HG03196 (cell line): Measurements from ENCODE around the gene GXYLT2.
A peak's percentile ranks its signal among the peaks of the same experiment; 100 is the strongest.

Experiments used
- ATAC-seq: cut with Tn5 transposase; IDR thresholded peaks from one replicate; pipeline ENCODE4 v1.9.1; 2021; ENCODE audit not compliant: unreplicated experiment

GXYLT2 gene

GRCh38 chr3:72887705-72888545 is at the start of gene GXYLT2:
TSS of gene GXYLT2 (plus strand) at chr3:72888046. CDS start at chr3:72888234, 188 bp downstream.
- ATAC-seq: no peak

- ATAC-seq: no peak
Observed at GRCh38 chr3:72839057-72839456, 48.8 kb upstream of the GXYLT2 start.

GRCh38 chr3:72844436-72844993 is 43.3 kb upstream of the GXYLT2 start:
- no peak for ATAC-seq

GRCh38 chr3:72846166-72846565 is 41.7 kb upstream of the GXYLT2 start:
- ATAC-seq: no peak

- no peak for ATAC-seq
Observed at GRCh38 chr3:72847282-72847681, 40.6 kb upstream of the GXYLT2 start.

- peak; percentile 94 for ATAC-seq
Observed at GRCh38 chr3:72847751-72848702, 39.8 kb upstream of the GXYLT2 start, which contains the start of gene SHQ1. TSS of gene SHQ1 (minus strand) at chr3:72848445. CDS start at chr3:72848340, 105 bp downstream.

- ATAC-seq: peak; percentile 33
Observed at GRCh38 chr3:72848703-72849081, 39.2 kb upstream of the GXYLT2 start.

GRCh38 chr3:72855001-72855400 is 32.8 kb upstream of the GXYLT2 start:
- ATAC-seq: no peak

- no peak for ATAC-seq
Observed at GRCh38 chr3:72860053-72860452, 27.8 kb upstream of the GXYLT2 start.

GRCh38 chr3:72860846-72861245 is 27.0 kb upstream of the GXYLT2 start:
- no peak for ATAC-seq

- ATAC-seq: no peak
Observed at GRCh38 chr3:72862314-72863090, 25.3 kb upstream of the GXYLT2 start.

- ATAC-seq: no peak
Observed at GRCh38 chr3:72872183-72872582, 15.7 kb upstream of the GXYLT2 start.

GRCh38 chr3:72887343-72887704 is 522 bp upstream of the GXYLT2 start:
- ATAC-seq: no peak

GRCh38 chr3:72888546-72889309 is 882 bp downstream of the GXYLT2 start:
- ATAC-seq: no peak

- ATAC-seq: no peak
Observed at GRCh38 chr3:72889310-72890165, 1.7 kb downstream of the GXYLT2 start.

- no peak for ATAC-seq
Observed at GRCh38 chr3:72890166-72890925, 2.5 kb downstream of the GXYLT2 start.

GRCh38 chr3:72891053-72891855 is 3.4 kb downstream of the GXYLT2 start:
- ATAC-seq: no peak
